Osteocyte (in vitro differentiated cells): Measurements from ENCODE around the gene NATD1. TPM values are rescaled to one million over a fixed set of nuclear protein-coding genes. Genes with fewer than 3 reads are reported as not detected.

Source experiments
- DNase-seq: peaks from one replicate; pipeline ENCODE4 v3.0.0; 2021; ENCODE audit warnings: mixed read lengths; ENCODE audit not compliant: unreplicated experiment; ENCODE audit errors: extremely low spot score
- H3K27ac Mint-ChIP-seq: one replicate; pipeline ENCODE4 v1.8.0; 2021; ENCODE audit warnings: mild to moderate bottlenecking, mixed read lengths; ENCODE audit not compliant: unreplicated experiment
- H3K27me3 Mint-ChIP-seq: one replicate; pipeline ENCODE4 v1.8.0; 2021; ENCODE audit warnings: mixed read lengths; ENCODE audit not compliant: unreplicated experiment
- H3K36me3 Mint-ChIP-seq: one replicate; pipeline ENCODE4 v1.8.0; 2021; ENCODE audit warnings: mixed read lengths; ENCODE audit not compliant: unreplicated experiment
- H3K4me1 Mint-ChIP-seq: one replicate; pipeline ENCODE4 v1.8.0; 2021; ENCODE audit warnings: mixed read lengths; ENCODE audit not compliant: unreplicated experiment
- H3K4me3 Mint-ChIP-seq: one replicate; pipeline ENCODE4 v1.8.0; 2021; ENCODE audit warnings: mild to moderate bottlenecking, moderate library complexity, mixed read lengths; ENCODE audit not compliant: unreplicated experiment
- H3K9me3 Mint-ChIP-seq: one replicate; pipeline ENCODE4 v1.8.0; 2021; ENCODE audit warnings: mixed read lengths; ENCODE audit not compliant: unreplicated experiment
- CTCF ChIP-seq: fragments of 200-600 bp; sonication (generic); IDR thresholded peaks from 2 replicates; pipeline ENCODE4 v1.5.0; 2021; ENCODE audit warnings: antibody characterized with exemption, mild to moderate bottlenecking, moderate library complexity
- total RNA-seq: library from RNA; stranded (reverse); gene quantifications from 2 replicates; pipeline ENCODE4 v1.2.1, GENCODE V29; 2021

NATD1 gene
- total RNA-seq, 1 donor from 2014 or later: 18.5 TPM

DNA sequence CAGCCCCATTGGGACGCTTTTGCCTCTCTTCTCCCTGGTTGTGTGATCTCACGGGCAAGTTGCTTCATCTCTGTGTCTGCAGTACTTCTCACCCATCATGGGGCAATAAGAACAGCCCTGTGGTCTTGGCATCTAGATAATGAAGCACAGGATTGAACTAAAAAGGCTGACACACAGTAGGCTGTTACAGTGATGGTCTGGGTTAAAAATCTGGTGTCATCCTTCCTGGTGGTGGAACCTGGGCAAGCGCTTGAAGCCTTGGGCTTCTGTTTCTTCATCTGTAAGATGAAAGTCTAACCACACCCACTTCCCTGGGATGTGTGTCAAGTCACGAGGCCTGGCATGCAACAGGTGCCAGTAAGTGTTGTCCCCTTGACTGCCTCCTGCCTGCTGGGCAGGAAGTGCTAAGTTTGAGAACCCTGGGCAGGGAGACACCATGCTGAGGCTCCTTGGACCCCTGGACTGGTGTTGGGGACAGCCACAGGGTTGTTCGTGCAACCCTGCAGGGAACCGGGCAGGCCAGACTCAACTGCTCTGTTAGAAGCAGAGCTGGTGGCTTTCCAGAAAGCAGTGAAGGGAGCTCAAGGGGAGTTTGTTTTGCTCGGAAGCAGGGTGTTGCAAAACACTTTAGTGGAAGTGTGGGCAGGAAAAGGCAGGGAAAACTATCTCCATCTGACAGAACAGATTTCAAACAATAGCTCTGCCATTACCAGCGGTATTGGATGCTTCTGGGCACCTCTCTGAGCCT is 25.4 kb upstream of the NATD1 start:
- no peak for TF ChIP-seq CTCF
- Mint-ChIP-seq H3K27me3 (no peaks in the 10 kb centered on the region), H3K36me3 (no peaks in the 10 kb centered on the region), H3K9me3 (no peaks in the 10 kb centered on the region), H3K27ac (no peak overlapping the region), H3K4me1 (peaks cover 38% of the 10 kb centered on the region), H3K4me3 (no peak overlapping the region)
- no peak for DNase-seq

- DNase-seq: no peak
- no peak for TF ChIP-seq CTCF
- Mint-ChIP-seq H3K4me3 (no peak overlapping the region), H3K27ac (no peak overlapping the region), H3K9me3 (no peaks in the 10 kb centered on the region), H3K36me3 (no peaks in the 10 kb centered on the region), H3K4me1 (peaks cover 31% of the 10 kb centered on the region), H3K27me3 (no peaks in the 10 kb centered on the region)
Measured at GRCh38 chr17:21277332-21277731, 24.1 kb upstream of the NATD1 start.

DNA sequence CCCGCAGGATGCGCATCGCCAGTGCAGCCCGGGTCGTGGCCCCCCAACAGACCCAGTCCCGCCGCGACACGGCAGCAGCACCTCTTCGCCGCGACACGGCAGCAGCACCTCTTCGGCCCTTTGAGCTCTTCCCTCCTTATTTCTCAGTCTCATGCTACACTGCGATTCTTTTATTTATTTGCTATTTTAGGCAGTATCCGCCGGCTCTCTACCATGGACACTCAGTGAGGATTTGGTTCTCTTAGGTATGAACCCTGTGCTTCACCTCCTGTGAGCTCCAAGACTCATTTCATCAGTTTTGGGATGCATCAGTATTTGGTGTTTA is 23.0 kb upstream of the NATD1 start:
- Mint-ChIP-seq H3K27me3 (no peaks in the 10 kb centered on the region), H3K27ac (peak overlapping the region; percentile 68), H3K9me3 (no peaks in the 10 kb centered on the region), H3K36me3 (no peaks in the 10 kb centered on the region), H3K4me3 (peak overlapping the region; percentile 75), H3K4me1 (peaks cover 22% of the 10 kb centered on the region)
- TF ChIP-seq CTCF: no peak
- no peak for DNase-seq

DNA sequence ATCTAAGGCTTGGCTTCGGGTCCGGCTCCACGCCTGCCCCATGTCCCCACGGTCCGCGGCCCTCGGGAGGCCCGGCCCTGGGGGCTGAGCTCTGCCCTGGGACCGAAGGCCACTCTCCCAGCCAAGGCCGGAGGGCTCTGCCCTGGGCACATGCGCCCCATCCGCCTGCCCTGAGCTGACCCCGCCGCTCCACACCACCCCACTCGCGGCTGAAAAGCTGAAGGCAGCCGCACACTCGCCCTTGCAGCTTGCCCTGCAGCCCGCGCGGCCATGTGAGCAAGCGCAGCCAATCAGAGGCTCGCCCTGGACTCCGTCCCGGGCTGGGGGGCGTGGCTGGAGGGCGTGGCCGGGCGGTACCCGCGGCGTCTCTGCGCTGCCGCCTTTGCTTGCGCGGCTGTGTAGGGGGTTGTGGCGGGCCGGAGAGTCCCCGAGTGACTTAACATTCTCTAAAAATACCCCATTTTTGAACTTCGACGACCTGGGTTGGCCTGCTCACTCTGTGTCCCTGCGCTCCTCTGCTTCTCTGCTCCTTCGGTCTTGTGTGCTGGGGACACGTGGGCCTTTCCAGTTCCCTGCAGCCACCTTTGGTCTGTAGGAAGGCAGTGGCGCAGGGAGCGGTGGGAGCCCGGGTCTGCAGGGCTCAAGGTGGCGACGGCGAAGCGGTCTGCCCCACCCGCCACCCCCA is 22.5 kb upstream of the NATD1 start:
- peaks cover 22% of the 10 kb centered on the region for H3K4me1 Mint-ChIP-seq
- peak overlapping the region; percentile 74 for H3K27ac Mint-ChIP-seq
- H3K4me3 Mint-ChIP-seq: peak overlapping the region; percentile 75
- H3K9me3 Mint-ChIP-seq: no peaks in the 10 kb centered on the region
- no peak for TF ChIP-seq CTCF
- no peaks in the 10 kb centered on the region for H3K27me3 Mint-ChIP-seq
- no peaks in the 10 kb centered on the region for H3K36me3 Mint-ChIP-seq
- DNase-seq: peak; percentile 96

DNA sequence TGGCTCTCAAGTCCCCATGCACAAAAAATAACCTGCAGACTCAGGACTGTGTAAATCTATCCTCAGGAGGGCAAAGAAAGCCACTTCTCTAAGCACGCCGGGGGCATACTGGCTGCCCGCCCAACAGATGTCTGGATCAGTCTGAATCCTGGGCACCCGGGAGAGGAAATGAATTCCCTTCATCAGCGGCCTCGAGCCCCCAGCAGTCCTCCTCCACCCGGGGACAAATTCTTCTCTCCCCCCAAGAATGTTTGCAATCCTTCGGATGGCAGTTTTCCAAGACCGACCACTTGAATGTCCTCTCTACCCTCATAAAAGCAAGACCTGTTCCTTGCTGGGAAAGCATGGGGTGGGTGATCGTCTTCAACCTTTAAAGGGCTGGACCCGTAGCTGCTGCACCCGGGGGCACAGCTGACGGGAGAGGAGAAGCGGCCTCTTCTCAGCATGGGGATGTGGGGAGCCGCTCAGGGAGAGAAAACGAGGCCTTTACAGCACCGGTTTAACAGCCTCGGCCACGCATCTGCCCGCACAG is 21.9 kb upstream of the NATD1 start:
- TF ChIP-seq CTCF: no peak
- DNase-seq: no peak
- Mint-ChIP-seq H3K27me3 (no peaks in the 10 kb centered on the region), H3K9me3 (no peaks in the 10 kb centered on the region), H3K27ac (peak overlapping the region; percentile 74), H3K4me3 (peak overlapping the region; percentile 75), H3K4me1 (peaks cover 21% of the 10 kb centered on the region), H3K36me3 (no peaks in the 10 kb centered on the region)
